Lower leg skin (tissue), 3 donors: ENCODE measurements around the gene BCO1.

Experiments
- CTCF ChIP-seq, 3 donors: fragments of 450-650 bp; IDR thresholded peaks; one replicate each; pipeline ENCODE4 v1.5.1; 2016; ENCODE audit warnings: antibody characterized with exemption in 3 of 3, mild to moderate bottlenecking in 3 of 3, moderate library complexity in 2 of 3
- POLR2A ChIP-seq, 2 donors: fragments of 450-650 bp; IDR thresholded peaks; one replicate each; pipeline ENCODE4 v1.6.1; 2016 to 2017; ENCODE audit warnings: antibody characterized with exemption in 2 of 2, mild to moderate bottlenecking in 1 of 2, moderate library complexity in 1 of 2

- TF ChIP-seq CTCF (IDR thresholded peaks at IDR 0.05) (no peak), POLR2A (IDR thresholded peaks at IDR 0.05) (no peak)
Observed at GRCh38 chr16:81237282-81237681, 1.2 kb upstream of the BCO1 start.
